ENCODE data around the gene PDE4DIP.
"Not testable (repeated sequence)": the region's sequence is repeated elsewhere in the genome, so short reads cannot be mapped to it uniquely, and the experiment has no call there.

The PDE4DIP gene

GRCh38 chr1:148874408-148875388, 30.5 kb downstream of the PDE4DIP start:
- not testable (repeated sequence) for DNase-seq

- DNase-seq: not testable (repeated sequence)
Measured at GRCh38 chr1:148879812-148880416, 35.7 kb downstream of the PDE4DIP start.

- DNase-seq: not testable (repeated sequence)
Measured at GRCh38 chr1:148881261-148881660, 37.0 kb downstream of the PDE4DIP start.

- not testable (repeated sequence) for DNase-seq
Measured at GRCh38 chr1:148885219-148885618, 41.0 kb downstream of the PDE4DIP start.

- DNase-seq: not testable (repeated sequence)
Measured at GRCh38 chr1:148886293-148886692, 42.1 kb downstream of the PDE4DIP start.

GRCh38 chr1:148888597-148888996, 44.4 kb downstream of the PDE4DIP start:
- not testable (repeated sequence) for DNase-seq

- not testable (repeated sequence) for DNase-seq
Measured at GRCh38 chr1:148889267-148890074, 45.2 kb downstream of the PDE4DIP start.

GRCh38 chr1:148890075-148890568, 45.9 kb downstream of the PDE4DIP start:
- not testable (repeated sequence) for DNase-seq

GRCh38 chr1:148894360-148895352, 50.4 kb downstream of the PDE4DIP start:
- DNase-seq: not testable (repeated sequence)

- DNase-seq: not testable (repeated sequence)
Measured at GRCh38 chr1:148900026-148900425, 55.8 kb downstream of the PDE4DIP start.

- DNase-seq: not testable (repeated sequence)
Measured at GRCh38 chr1:148900691-148901090, 56.5 kb downstream of the PDE4DIP start.

- not testable (repeated sequence) for DNase-seq
Measured at GRCh38 chr1:148901150-148901952, 57.1 kb downstream of the PDE4DIP start.

- not testable (repeated sequence) for DNase-seq
Measured at GRCh38 chr1:148901953-148902341, 57.7 kb downstream of the PDE4DIP start.

GRCh38 chr1:148909219-148909826, 65.1 kb downstream of the PDE4DIP start:
- DNase-seq: not testable (repeated sequence)

GRCh38 chr1:148911303-148911928, 67.2 kb downstream of the PDE4DIP start:
- DNase-seq: not testable (repeated sequence)

GRCh38 chr1:148916222-148916621, 72.0 kb downstream of the PDE4DIP start:
- not testable (repeated sequence) for DNase-seq

- not testable (repeated sequence) for DNase-seq
Measured at GRCh38 chr1:148916695-148917348, 72.6 kb downstream of the PDE4DIP start.

GRCh38 chr1:148918836-148919447, 74.7 kb downstream of the PDE4DIP start:
- not testable (repeated sequence) for DNase-seq
